HepG2 (cell line): Measurements from ENCODE around the gene ELL. TPM values are rescaled to one million over a fixed set of nuclear protein-coding genes. Genes with fewer than 3 reads are reported as not detected.

Experiments
- AHDC1 ChIP-seq: sonication (generic); formaldehyde crosslinking; IDR thresholded peaks from 2 replicates; pipeline ENCODE4 v1.5.1; 2020; ENCODE audit warnings: mild to moderate bottlenecking, missing genetic modification reagents, borderline replicate concordance
- CTCF ChIP-seq: sonication (generic); formaldehyde crosslinking; IDR thresholded peaks from 2 replicates; pipeline ENCODE4 v1.5.0; 2020; ENCODE audit warnings: mild to moderate bottlenecking, missing genetic modification reagents, moderate library complexity
- E2F2 ChIP-seq: sonication (generic); formaldehyde crosslinking; IDR thresholded peaks from 2 replicates; pipeline ENCODE4 v1.4.0; 2020; ENCODE audit warnings: missing genetic modification reagents, borderline replicate concordance
- GRHL1 ChIP-seq: sonication (generic); formaldehyde crosslinking; conservative IDR thresholded peaks from 2 replicates; pipeline ENCODE4 v1.8.0; 2022; ENCODE audit warnings: missing genetic modification reagents
- RARA ChIP-seq: IDR thresholded peaks from 2 replicates; pipeline ENCODE4 v1.6.1; 2016; ENCODE audit warnings: missing genetic modification reagents, missing compliant biosample characterization
- ZFP91 ChIP-seq: sonication (generic); formaldehyde crosslinking; IDR thresholded peaks from 2 replicates; pipeline ENCODE4 v1.9.0; 2022; ENCODE audit warnings: missing genetic modification reagents, mild to moderate bottlenecking, borderline replicate concordance
- ZNF12 ChIP-seq: sonication (generic); formaldehyde crosslinking; IDR thresholded peaks from 2 replicates; pipeline ENCODE4 v1.5.0; 2020; ENCODE audit warnings: missing genetic modification reagents
- ZNF18 ChIP-seq: sonication (generic); formaldehyde crosslinking; IDR thresholded peaks from 2 replicates; pipeline ENCODE4 v1.8.0; 2022; ENCODE audit warnings: mild to moderate bottlenecking, missing genetic modification reagents; ENCODE audit not compliant: insufficient replicate concordance
- ZNF260 ChIP-seq: sonication (generic); formaldehyde crosslinking; IDR thresholded peaks from 2 replicates; pipeline ENCODE4 v1.4.0; 2020; ENCODE audit warnings: missing genetic modification reagents, low read depth, mild to moderate bottlenecking, borderline replicate concordance
- ZNF343 ChIP-seq: sonication (generic); formaldehyde crosslinking; IDR thresholded peaks from 2 replicates; pipeline ENCODE4 v1.4.0; 2020; ENCODE audit warnings: mild to moderate bottlenecking, missing genetic modification reagents
- ZNF639 ChIP-seq: conservative IDR thresholded peaks from 2 replicates; pipeline ENCODE4 v1.6.1; 2018; ENCODE audit warnings: missing genetic modification reagents
- polyA plus RNA-seq, 8 experiments: library from polyadenylated mRNA; depleted of rRNA in 3 of 8; stranded (reverse) in 7 of 8; unstranded in 1 of 8; fragments of >200 nt; fragmentation: Illumina TruSeq in 4 of 8; extraction: Trizol in 4 of 8; gene quantifications; 2 replicates each; pipeline versions ENCODE4 v1.2.1 to v1.2.3, GENCODE V29; 2011 to 2016; ENCODE audit warnings: low read depth in 4 of 8, missing spikeins in 1 of 8, mixed read lengths in 1 of 8; ENCODE audit not compliant: insufficient read depth in 1 of 8
- total RNA-seq, 5 experiments: library from RNA; depleted of rRNA; stranded (reverse); fragments of >200 nt; fragmentation: Illumina TruSeq; extraction: Trizol; gene quantifications; 2 replicates each; pipeline ENCODE4 v1.2.3, GENCODE V29; 2016; ENCODE audit warnings: low read depth in 1 of 5

Gene ELL
- total and polyA plus RNA-seq, 2 of the 13 experiments (the other 11 are each of a cell fraction or from before 2014, with no cell fraction given): 3.7 to 5.4 TPM

GRCh38 chr19:18437491-18438330 lies 84.2 kb downstream of the ELL start, which contains the start of gene ISYNA1 (continued):
- TF ChIP-seq AHDC1 (CRISPR knock-in tag) (no peak), ZNF343 (CRISPR knock-in tag) (no peak), GRHL1 (CRISPR knock-in tag) (no peak), ZFP91 (peak; percentile 12; the same call in 1 of the 2 replicates), ZNF639 (CRISPR knock-in tag) (0 out of 2 replicates have a peak, but pooled peaks have one; percentile 52), ZNF12 (CRISPR knock-in tag) (no peak), ZNF260 (CRISPR knock-in tag) (no peak), CTCF (no peak), RARA (CRISPR knock-in tag) (no peak; the same call in 1 of the 2 replicates), ZNF18 (no peak), E2F2 (CRISPR knock-in tag) (no peak)
